GM23338 (cell line): ENCODE data around the gene UBASH3A. TPM values are rescaled to one million over a fixed set of nuclear protein-coding genes. Genes with fewer than 3 reads are reported as not detected.

Experiments used
- CREB1 ChIP-seq: fragments of 250-450 bp; sonication (Bioruptor Pico); IDR thresholded peaks from 2 replicates; pipeline ENCODE4 v1.5.0; 2020; ENCODE audit warnings: low read depth, mild to moderate bottlenecking, moderate library complexity
- EZH2phosphoT487 ChIP-seq: fragments of 200-600 bp; sonication (generic); IDR thresholded peaks from one replicate; pipeline ENCODE4 v1.8.1; 2018; ENCODE audit warnings: antibody characterized with exemption; ENCODE audit not compliant: unreplicated experiment
- POLR2AphosphoS5 ChIP-seq: IDR thresholded peaks from 2 replicates; pipeline ENCODE4 v1.6.1; 2016; ENCODE audit warnings: antibody characterized with exemption, low read depth
- ZNF114 ChIP-seq: fragments of 250-450 bp; sonication (Bioruptor Pico); IDR thresholded peaks from 2 replicates; pipeline ENCODE4 v1.5.0; 2020; ENCODE audit warnings: mild to moderate bottlenecking, moderate library complexity
- ZNF331 ChIP-seq: fragments of 250-450 bp; sonication (Bioruptor Pico); IDR thresholded peaks from 2 replicates; pipeline ENCODE4 v1.5.0; 2020; ENCODE audit warnings: low read depth, mild to moderate bottlenecking, moderate library complexity
- ZNF462 ChIP-seq: fragments of 250-450 bp; sonication (Bioruptor Pico); IDR thresholded peaks from 2 replicates; pipeline ENCODE4 v1.5.0; 2020; ENCODE audit warnings: mild to moderate bottlenecking, moderate library complexity
- polyA plus RNA-seq: library from polyadenylated mRNA; unstranded; fragments of >200 nt; fragmentation: Nextera tagmentation; extraction: Ambion mirVana; gene quantifications from 2 replicates; pipeline ENCODE4 v1.2.1, GENCODE V29; 2016
- total RNA-seq: library from RNA; depleted of rRNA; stranded (reverse); fragments of >200 nt; shearing (Covaris generic); gene quantifications from 2 replicates; pipeline ENCODE4 v1.2.3, GENCODE V29; 2014
- TF ChIP-seq, protein P1 (sequence below): IDR thresholded peaks from one replicate; pipeline ENCODE4 v1.6.1; 2018; ENCODE audit warnings: antibody characterized with exemption; ENCODE audit not compliant: unreplicated experiment

The UBASH3A gene
- total and polyA plus RNA-seq, 2 experiments from 2014 or later, result not detected

DNA sequence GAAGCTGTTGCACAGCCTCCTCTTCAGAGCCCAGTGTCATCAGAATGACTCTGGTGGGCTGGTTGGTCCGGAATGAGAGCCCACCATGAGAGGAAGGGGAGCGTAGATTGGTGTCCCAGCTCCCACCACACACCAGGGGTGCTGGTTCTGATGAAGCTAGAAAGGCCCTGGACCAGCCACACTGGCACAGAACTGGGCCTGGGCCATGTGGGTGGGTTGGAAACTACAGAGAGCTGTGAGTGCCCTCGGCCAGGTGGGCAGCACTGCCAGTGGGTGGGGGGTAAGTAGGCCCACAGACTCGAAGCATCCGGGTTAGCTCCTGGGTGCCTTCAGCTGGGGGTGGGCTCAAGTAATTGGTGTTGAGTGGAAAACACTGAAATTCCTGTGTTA is 25.8 kb upstream of the UBASH3A start (continued):
- no peak for TF ChIP-seq ZNF462 (CRISPR knock-in tag)
- TF ChIP-seq ZNF114, result no peak
- no peak for TF ChIP-seq POLR2AphosphoS5
- TF ChIP-seq, protein P1, sequence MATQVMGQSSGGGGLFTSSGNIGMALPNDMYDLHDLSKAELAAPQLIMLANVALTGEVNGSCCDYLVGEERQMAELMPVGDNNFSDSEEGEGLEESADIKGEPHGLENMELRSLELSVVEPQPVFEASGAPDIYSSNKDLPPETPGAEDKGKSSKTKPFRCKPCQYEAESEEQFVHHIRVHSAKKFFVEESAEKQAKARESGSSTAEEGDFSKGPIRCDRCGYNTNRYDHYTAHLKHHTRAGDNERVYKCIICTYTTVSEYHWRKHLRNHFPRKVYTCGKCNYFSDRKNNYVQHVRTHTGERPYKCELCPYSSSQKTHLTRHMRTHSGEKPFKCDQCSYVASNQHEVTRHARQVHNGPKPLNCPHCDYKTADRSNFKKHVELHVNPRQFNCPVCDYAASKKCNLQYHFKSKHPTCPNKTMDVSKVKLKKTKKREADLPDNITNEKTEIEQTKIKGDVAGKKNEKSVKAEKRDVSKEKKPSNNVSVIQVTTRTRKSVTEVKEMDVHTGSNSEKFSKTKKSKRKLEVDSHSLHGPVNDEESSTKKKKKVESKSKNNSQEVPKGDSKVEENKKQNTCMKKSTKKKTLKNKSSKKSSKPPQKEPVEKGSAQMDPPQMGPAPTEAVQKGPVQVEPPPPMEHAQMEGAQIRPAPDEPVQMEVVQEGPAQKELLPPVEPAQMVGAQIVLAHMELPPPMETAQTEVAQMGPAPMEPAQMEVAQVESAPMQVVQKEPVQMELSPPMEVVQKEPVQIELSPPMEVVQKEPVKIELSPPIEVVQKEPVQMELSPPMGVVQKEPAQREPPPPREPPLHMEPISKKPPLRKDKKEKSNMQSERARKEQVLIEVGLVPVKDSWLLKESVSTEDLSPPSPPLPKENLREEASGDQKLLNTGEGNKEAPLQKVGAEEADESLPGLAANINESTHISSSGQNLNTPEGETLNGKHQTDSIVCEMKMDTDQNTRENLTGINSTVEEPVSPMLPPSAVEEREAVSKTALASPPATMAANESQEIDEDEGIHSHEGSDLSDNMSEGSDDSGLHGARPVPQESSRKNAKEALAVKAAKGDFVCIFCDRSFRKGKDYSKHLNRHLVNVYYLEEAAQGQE, result no peak
- no peak for TF ChIP-seq EZH2phosphoT487
- TF ChIP-seq ZNF331 (CRISPR knock-in tag), result no peak
- TF ChIP-seq CREB1 (CRISPR knock-in tag), result no peak
